Activated CD8-positive, alpha-beta memory T cell treated with anti-CD3 and anti-CD28 coated beads for 24 hours (primary cell): ENCODE results near the gene PACSIN2.
"Not testable (repeated sequence)": the region's sequence is repeated elsewhere in the genome, so short reads cannot be mapped to it uniquely, and the experiment has no call there.

Source experiments
- DNase-seq: peaks from one replicate; pipeline ENCODE4 v3.0.0-alpha.2; 2020

Gene PACSIN2

GRCh38 chr22:42991010-42991651 lies 23.8 kb downstream of the PACSIN2 start:
- DNase-seq = no peak

- DNase-seq = no peak
Observed at GRCh38 chr22:42990131-42990838, 24.7 kb downstream of the PACSIN2 start.

- no peak for DNase-seq
Observed at GRCh38 chr22:42986115-42986514, 28.8 kb downstream of the PACSIN2 start.

DNA sequence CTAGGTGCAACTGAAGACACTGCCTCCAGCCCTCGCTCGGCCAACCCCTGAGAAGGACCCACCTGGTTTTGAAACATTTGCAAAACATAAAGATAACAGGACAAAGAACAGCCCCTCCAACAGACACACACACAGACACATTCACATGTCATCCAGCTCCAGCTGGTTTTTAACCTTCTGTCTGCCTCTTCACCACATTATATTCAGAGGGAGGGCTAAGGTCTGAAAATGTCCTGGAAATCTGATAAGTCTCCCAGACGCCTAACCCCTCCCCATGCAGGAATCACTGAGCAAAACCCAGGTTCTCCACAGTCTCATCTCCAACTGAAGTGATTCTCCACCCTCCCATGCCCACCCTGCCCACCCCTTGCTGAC lies 29.4 kb downstream of the PACSIN2 start:
- DNase-seq = no peak

- DNase-seq = no peak
Observed at GRCh38 chr22:42984814-42985530, 30.0 kb downstream of the PACSIN2 start.

DNA sequence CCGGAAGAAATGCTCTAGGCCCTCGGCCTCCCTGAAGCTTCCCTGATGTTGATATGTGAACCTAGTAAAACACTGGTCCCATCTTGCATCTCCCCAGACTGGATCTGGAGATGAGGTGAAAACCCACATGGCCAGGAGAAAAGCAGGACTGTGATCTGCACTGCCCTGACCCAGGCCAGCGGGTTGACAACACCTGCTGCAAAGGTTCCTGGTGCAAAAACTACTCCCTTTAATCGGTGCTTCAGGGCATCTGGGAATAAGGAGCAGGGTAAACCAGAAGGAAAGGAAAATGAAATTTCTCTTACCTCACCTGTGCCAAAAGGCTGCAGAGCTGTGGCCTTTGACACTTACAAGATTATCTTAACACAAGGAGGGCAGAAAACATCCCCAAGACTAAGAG lies 30.6 kb downstream of the PACSIN2 start:
- DNase-seq = no peak

DNA sequence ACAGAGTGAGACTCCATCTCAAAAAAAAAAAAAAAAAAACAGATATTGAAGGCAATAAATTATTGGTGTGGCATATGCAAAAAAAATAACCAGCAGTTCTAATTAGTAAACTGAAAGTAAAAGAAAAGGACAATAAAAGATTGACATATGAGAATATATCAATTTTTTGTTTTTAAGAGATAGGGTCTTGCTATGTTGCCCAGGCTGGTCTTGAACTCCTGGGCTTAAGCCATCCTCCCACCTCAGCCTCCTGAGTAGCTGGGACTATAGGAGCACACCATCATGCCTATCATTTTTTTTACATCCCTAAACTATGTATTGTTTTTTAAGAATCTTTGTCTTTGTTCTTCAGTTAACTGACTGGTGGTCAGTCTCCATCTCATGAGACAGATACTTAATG lies 31.5 kb downstream of the PACSIN2 start:
- DNase-seq = no peak

DNA sequence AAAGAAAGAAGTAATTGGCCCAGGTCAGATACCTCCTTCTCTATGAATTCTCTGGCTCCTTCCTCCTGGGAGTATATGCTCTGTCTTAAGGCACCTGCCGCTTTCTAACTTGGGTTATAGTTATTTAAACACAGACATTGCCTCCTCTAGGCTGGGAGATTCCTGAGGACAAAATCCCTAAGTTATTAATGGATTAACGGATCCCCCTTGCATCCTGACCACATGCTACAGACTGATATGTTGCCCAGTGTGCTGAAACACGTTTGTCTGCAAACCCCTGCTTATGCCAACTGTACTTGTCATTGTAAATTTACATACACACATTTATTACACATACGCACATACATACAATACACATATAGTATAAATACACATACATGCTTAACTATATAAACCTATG lies 35.3 kb downstream of the PACSIN2 start:
- DNase-seq = no peak

- DNase-seq = no peak
Observed at GRCh38 chr22:42978453-42979103, 36.4 kb downstream of the PACSIN2 start.

DNA sequence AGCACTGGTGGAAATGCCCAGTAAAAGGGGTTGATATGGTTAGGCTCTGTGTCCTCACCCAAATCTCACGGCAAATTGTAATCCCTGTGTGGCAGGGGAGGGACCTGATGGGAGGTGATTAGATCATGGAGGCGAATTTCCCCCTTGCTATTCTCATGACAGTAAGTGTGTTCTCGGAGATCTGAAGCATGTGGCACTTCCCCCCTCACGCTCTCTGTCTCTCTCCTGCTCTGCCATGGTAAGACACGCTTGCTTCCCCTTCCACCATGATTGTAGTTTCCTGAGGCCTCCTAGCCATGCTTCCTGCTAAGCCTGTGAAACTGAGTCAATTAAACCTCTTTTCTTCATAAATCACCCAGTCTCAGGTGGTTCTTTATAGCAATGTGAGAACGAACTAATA lies 37.4 kb downstream of the PACSIN2 start:
- DNase-seq = no peak

DNA sequence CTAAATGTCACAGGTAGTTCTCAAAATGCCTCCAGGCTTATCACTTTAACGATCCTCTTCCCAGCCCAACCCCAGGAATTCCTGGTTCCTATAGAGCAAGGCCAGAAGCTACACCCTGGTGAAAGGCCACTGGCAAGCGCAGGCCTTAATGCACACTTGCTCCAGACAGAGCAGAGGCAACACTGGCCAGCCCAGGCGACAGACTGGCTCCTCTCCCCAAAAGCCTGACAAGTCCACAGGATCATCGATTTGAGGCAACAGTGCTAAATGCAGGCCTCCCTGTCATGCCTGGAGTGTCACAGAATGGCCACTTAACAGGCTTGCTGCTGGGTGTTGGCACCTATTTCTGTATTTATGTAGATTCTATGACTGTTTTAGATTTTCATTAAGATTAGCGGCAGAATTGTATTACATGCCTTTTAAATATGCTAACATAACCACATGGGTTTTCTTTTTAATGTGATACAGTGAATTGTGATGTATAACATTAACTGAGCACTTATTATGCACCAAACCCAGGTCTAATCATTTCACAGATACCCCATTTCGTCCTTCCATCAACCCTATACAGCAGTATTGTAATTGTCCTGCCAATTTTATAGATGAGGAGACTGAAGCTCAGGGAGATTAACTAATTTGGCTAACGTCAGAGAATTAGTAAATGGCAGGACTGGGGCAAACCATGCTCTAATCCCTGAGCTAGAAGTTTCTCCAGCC lies 38.6 kb downstream of the PACSIN2 start:
- DNase-seq = no peak

GRCh38 chr22:42974223-42974622 lies 40.7 kb downstream of the PACSIN2 start:
- DNase-seq = no peak

- no peak for DNase-seq
Observed at GRCh38 chr22:42973536-42973881, 41.4 kb downstream of the PACSIN2 start.

DNA sequence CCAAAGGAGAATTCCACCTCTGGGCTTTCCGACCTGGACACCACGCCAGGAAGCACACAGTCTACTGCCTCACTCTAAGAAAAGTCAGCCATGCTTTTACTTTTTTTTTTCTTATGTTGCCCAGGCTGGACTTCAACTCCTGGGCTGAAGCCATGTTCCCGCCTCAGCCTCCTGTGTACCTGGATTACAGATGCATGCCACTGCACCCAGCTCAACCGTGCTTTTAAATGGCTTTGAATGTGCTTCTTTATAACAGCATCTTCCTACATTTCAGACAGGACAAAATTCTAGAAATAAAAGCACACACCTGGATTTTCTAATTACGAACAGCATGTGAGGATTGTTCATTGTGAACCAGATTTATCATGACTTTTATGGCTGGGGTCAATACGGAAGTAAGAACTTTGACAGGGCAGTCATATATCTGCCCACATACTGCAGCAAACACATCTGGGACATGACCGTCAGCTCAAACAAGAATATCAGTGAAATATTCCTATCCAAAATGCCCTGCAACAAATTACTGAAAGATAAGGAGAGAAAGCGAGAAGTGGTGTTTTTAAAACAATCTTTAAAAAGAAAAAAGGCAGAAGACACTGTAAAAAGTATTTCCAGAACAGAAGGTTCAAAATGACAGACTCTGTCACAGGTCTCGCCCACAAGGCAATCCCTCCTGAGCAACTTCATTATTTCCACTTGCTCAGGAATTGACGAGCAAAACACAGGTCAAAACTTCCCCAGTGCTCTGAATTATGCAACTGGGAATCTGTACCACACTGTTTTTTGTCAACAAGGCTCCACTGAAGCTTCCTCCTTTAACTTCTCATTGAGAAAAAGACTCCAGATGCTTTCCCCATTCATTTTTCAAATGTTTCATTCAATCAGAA lies 42.1 kb downstream of the PACSIN2 start:
- DNase-seq = no peak

GRCh38 chr22:42971473-42971860 lies 43.5 kb downstream of the PACSIN2 start:
- not testable (repeated sequence) for DNase-seq

DNA sequence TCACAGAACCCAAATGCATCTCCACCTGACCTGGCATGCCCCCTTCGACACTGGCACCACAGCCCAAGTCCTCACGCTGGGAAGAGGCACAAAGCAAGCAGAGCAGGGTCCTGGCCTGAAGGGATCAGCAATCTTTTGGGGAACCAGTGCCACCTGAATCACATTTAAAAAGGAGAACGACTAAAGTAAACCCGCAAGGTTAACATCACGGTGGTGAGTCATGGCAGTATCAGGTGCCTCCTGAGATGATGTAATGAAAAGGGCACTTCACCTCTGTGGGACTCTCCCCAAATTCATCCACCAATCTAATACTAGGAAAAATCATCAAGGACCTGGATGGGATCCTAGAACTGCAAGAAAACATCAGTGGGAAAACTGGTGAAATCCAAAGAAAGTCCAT lies 44.9 kb downstream of the PACSIN2 start:
- no peak for DNase-seq

DNA sequence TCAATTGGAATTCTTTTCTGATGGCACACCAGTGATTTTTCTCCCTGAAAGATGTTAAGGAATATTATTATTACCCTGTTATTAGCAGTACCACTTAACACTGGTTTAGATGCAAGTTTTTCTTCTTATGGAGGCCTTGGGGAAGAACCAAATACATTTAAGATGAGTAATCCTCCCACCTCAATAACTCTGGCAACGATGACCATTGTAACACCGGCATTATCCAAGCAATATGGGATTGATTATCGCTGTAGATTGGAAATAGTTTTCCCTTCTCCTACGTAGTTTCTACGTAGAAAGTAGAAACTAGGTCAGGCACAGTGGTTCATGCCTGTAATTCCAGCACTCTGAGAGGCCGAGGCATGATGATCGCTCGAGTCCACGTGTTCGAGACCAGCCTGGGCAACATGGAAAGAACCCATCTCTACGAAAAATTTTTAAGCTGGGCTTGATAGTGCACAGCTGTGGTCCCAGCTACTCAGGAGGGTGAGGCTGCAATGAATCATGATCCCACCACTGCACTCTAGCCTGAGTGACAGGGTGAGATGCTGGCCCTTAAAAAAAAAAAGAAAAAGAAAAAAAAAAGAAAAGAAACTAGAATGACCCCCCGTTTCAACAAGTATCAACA lies 45.5 kb downstream of the PACSIN2 start:
- no peak for DNase-seq

DNA sequence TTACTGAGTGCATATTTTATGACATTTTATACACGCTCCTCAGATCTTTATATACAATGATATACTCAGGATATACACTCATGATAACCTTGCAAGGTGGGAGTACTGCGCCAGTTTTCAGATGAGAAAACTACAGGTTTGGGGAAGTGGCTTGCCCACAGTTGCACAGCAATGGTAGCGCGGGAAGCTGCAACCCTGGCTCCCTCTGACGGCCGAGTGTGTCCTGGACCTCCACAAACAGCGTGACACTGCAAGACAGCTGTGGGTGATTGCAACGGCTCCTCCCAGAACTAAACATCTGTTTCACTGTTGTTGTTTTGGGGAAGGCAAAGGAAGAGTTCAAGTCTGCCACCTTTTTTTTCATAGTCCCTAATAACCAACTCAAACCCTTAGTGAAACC lies 47.0 kb downstream of the PACSIN2 start:
- no peak for DNase-seq

DNA sequence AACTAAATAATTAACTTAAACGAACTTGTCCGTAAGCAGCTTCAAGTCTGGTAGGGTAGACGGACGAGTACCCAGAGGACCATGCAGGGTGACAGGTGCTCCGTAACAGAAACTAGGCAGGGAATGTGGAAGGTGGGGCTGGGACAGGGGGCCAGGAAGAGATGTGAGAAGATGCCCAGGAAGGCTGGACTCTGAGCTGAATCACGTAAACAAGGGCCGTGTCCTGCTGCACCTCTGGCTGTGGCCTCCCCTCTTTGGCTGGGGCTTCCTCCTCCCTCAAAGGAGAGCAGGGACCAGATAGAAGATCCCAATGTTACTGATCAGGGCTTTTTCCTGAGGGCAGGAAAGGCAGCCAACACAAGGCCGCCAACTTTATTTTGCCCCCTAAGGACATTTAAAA lies 47.9 kb downstream of the PACSIN2 start:
- DNase-seq = no peak

DNA sequence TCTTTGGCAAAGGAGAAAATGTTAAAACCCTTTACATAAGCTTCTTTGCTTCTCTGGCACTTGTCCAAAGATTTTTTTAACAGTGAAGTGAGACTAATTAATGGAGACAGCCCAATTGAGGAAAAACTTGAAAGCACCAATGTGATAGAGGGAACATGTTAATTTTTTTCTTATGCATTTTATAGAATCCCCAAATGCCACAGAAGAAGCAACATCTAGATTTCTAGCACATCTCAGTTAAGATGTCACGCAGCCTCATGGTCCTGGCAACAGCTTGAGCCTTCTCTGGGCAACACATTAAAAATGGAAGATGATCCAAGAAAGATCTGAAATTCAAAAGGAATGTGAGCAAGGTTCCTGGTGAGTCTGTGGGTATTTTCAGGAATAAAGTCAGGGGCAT lies 48.5 kb downstream of the PACSIN2 start:
- no peak for DNase-seq

DNA sequence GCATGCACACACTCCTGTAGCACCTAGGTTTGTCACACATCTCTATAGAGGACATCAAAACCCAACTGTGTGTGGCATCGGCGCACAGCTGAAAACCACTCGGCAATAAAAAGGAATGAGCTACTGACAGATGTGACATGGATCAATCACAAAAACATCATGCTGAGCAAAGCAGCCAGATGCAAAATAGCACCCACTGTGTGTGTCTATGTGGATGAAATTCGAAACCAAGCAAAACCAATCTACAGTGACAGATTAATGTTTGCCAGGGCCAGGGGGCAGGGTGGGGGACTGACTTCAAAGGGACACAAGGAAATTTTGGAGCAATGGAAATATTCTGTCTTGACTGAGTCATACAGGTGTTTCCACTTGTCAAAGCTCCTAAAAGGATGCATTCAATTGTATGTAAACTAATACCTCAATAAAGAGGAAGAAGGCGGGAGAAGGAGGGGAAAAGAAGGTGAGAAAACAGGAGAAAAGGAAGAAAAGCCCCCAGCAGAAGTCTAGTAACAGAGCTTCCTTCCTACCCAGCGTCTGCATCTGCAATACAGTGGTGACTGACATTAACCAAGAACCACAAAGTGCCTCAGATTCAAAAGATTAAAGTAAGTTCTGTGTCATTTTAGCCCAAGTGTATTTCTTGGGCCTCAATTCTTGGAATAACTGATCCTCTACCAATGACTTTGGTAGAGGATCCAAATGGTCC lies 49.8 kb downstream of the PACSIN2 start:
- DNase-seq = peak; percentile 64
